T-helper 1 cell treated with Interleukin-12 subunit alpha and Interleukin-12 subunit beta and Interleukin-4 antibody, amounts not matched to agents 30 μg/mL and 1 μg/mL, for 36 hours (primary cell): ENCODE results near the gene POLL.

Experiments
- H3K27ac Mint-ChIP-seq: one replicate; pipeline ENCODE4 v1.8.0; 2021; ENCODE audit warnings: mild to moderate bottlenecking, mixed read lengths
- H3K27me3 Mint-ChIP-seq: one replicate; pipeline ENCODE4 v1.8.0; 2021; ENCODE audit warnings: low read depth, mixed read lengths
- H3K36me3 Mint-ChIP-seq: one replicate; pipeline ENCODE4 v1.8.0; 2021; ENCODE audit warnings: low read depth, mixed read lengths
- H3K4me1 Mint-ChIP-seq: one replicate; pipeline ENCODE4 v1.8.0; 2021; ENCODE audit warnings: low read depth, mixed read lengths
- H3K4me3 Mint-ChIP-seq: one replicate; pipeline ENCODE4 v1.8.0; 2021; ENCODE audit warnings: mild to moderate bottlenecking, moderate library complexity, mixed read lengths
- H3K9me3 Mint-ChIP-seq: one replicate; pipeline ENCODE4 v1.8.0; 2021; ENCODE audit warnings: mixed read lengths

Gene POLL

GRCh38 chr10:101616415-101617101, 28.5 kb upstream of the POLL start:
- no peaks in the 10 kb centered on the region for H3K27me3 Mint-ChIP-seq
- H3K4me1 Mint-ChIP-seq: peaks cover 3% of the 10 kb centered on the region
- H3K36me3 Mint-ChIP-seq: peaks cover 10% of the 10 kb centered on the region
- no peaks in the 10 kb centered on the region for H3K9me3 Mint-ChIP-seq
- H3K27ac Mint-ChIP-seq: no peak overlapping the region
- no peak overlapping the region for H3K4me3 Mint-ChIP-seq

- H3K27ac Mint-ChIP-seq: no peak overlapping the region
- no peak overlapping the region for H3K4me3 Mint-ChIP-seq
- no peaks in the 10 kb centered on the region for H3K9me3 Mint-ChIP-seq
- H3K4me1 Mint-ChIP-seq: peaks cover 7% of the 10 kb centered on the region
- peaks cover 10% of the 10 kb centered on the region for H3K36me3 Mint-ChIP-seq
- no peaks in the 10 kb centered on the region for H3K27me3 Mint-ChIP-seq
Measured at GRCh38 chr10:101615525-101616116, 27.6 kb upstream of the POLL start.

- H3K27me3 Mint-ChIP-seq: no peaks in the 10 kb centered on the region
- no peak overlapping the region for H3K27ac Mint-ChIP-seq
- H3K36me3 Mint-ChIP-seq: peaks cover 10% of the 10 kb centered on the region
- no peak overlapping the region for H3K4me3 Mint-ChIP-seq
- H3K9me3 Mint-ChIP-seq: no peaks in the 10 kb centered on the region
- peaks cover 7% of the 10 kb centered on the region for H3K4me1 Mint-ChIP-seq
Measured at GRCh38 chr10:101614663-101615524, 26.8 kb upstream of the POLL start.

GRCh38 chr10:101613646-101614045, 25.6 kb upstream of the POLL start:
- Mint-ChIP-seq H3K27ac (no peak overlapping the region), H3K4me3 (no peak overlapping the region), H3K9me3 (no peaks in the 10 kb centered on the region), H3K27me3 (no peaks in the 10 kb centered on the region), H3K4me1 (peaks cover 8% of the 10 kb centered on the region), H3K36me3 (peaks cover 18% of the 10 kb centered on the region)

GRCh38 chr10:101612872-101613271, 24.8 kb upstream of the POLL start:
- Mint-ChIP-seq H3K36me3 (peaks cover 15% of the 10 kb centered on the region), H3K4me1 (peaks cover 8% of the 10 kb centered on the region), H3K4me3 (no peak overlapping the region), H3K9me3 (no peaks in the 10 kb centered on the region), H3K27me3 (no peaks in the 10 kb centered on the region), H3K27ac (no peak overlapping the region)

GRCh38 chr10:101612086-101612485, 24.0 kb upstream of the POLL start:
- Mint-ChIP-seq H3K9me3 (no peaks in the 10 kb centered on the region), H3K27ac (no peak overlapping the region), H3K36me3 (peaks cover 13% of the 10 kb centered on the region), H3K27me3 (no peaks in the 10 kb centered on the region), H3K4me3 (no peak overlapping the region), H3K4me1 (peaks cover 8% of the 10 kb centered on the region)

- peaks cover 16% of the 10 kb centered on the region for H3K36me3 Mint-ChIP-seq
- peaks cover 8% of the 10 kb centered on the region for H3K4me1 Mint-ChIP-seq
- H3K4me3 Mint-ChIP-seq: no peak overlapping the region
- H3K27me3 Mint-ChIP-seq: no peaks in the 10 kb centered on the region
- H3K27ac Mint-ChIP-seq: peak overlapping the region; percentile 55
- H3K9me3 Mint-ChIP-seq: no peaks in the 10 kb centered on the region
Measured at GRCh38 chr10:101611096-101611905, 23.2 kb upstream of the POLL start.

GRCh38 chr10:101609481-101609880, 21.4 kb upstream of the POLL start:
- Mint-ChIP-seq H3K4me1 (peaks cover 8% of the 10 kb centered on the region), H3K9me3 (no peaks in the 10 kb centered on the region), H3K27ac (no peak overlapping the region), H3K4me3 (no peak overlapping the region), H3K27me3 (no peaks in the 10 kb centered on the region), H3K36me3 (peaks cover 16% of the 10 kb centered on the region)

- Mint-ChIP-seq H3K27me3 (no peaks in the 10 kb centered on the region), H3K27ac (no peak overlapping the region), H3K9me3 (no peaks in the 10 kb centered on the region), H3K4me1 (peaks cover 8% of the 10 kb centered on the region), H3K36me3 (peaks cover 18% of the 10 kb centered on the region), H3K4me3 (no peak overlapping the region)
Measured at GRCh38 chr10:101607124-101607523, 19.1 kb upstream of the POLL start.

- Mint-ChIP-seq H3K36me3 (peaks cover 5% of the 10 kb centered on the region), H3K4me3 (no peak overlapping the region), H3K27me3 (no peaks in the 10 kb centered on the region), H3K9me3 (no peaks in the 10 kb centered on the region), H3K4me1 (no peaks in the 10 kb centered on the region), H3K27ac (no peak overlapping the region)
Measured at GRCh38 chr10:101602761-101603398, 14.8 kb upstream of the POLL start.

GRCh38 chr10:101601541-101601940, 13.5 kb upstream of the POLL start:
- Mint-ChIP-seq H3K9me3 (no peaks in the 10 kb centered on the region), H3K4me3 (no peak overlapping the region), H3K27me3 (no peaks in the 10 kb centered on the region), H3K36me3 (peaks cover 5% of the 10 kb centered on the region), H3K4me1 (no peaks in the 10 kb centered on the region), H3K27ac (no peak overlapping the region)

- H3K27ac Mint-ChIP-seq: no peak overlapping the region
- no peaks in the 10 kb centered on the region for H3K4me1 Mint-ChIP-seq
- H3K4me3 Mint-ChIP-seq: no peak overlapping the region
- H3K36me3 Mint-ChIP-seq: no peaks in the 10 kb centered on the region
- peaks cover 4% of the 10 kb centered on the region for H3K27me3 Mint-ChIP-seq
- no peaks in the 10 kb centered on the region for H3K9me3 Mint-ChIP-seq
Measured at GRCh38 chr10:101597091-101597900, 9.2 kb upstream of the POLL start.
